ENCODE results near the gene DHRS1.

DNA sequence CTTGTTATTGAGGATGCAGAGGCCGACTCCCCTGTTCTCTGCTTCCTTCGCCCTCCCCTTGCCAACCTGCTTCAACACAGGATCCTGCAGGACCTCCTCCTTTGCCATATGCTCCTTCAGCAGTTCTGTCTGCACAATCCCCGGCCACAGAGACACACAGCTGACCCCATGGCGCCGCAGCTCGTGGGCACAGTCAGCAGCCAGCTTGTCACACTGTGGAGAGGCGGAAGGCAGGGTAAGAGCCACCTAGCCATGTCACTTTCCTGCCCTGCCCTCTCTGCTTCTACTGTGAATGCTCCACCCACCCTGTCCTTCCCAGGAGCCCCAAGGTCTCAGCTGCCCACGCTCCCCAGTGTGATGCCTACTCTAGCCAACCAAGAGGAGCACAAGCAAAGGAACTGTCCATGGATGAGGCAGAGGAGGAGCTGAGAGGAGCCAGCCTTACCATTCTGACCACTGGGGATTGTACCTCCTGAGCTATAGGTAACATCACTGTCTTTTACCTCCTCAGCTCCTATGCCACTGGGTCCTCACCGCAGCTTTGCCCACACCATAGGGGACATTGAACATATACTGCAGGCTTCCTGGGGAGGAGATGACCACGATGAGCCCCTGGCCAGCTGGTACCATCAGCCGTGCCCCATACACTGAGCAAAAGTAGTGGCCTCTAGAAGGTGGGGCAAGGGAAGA is 7.3 kb downstream of the DHRS1 start:
- TF ChIP-seq, protein P1, sequence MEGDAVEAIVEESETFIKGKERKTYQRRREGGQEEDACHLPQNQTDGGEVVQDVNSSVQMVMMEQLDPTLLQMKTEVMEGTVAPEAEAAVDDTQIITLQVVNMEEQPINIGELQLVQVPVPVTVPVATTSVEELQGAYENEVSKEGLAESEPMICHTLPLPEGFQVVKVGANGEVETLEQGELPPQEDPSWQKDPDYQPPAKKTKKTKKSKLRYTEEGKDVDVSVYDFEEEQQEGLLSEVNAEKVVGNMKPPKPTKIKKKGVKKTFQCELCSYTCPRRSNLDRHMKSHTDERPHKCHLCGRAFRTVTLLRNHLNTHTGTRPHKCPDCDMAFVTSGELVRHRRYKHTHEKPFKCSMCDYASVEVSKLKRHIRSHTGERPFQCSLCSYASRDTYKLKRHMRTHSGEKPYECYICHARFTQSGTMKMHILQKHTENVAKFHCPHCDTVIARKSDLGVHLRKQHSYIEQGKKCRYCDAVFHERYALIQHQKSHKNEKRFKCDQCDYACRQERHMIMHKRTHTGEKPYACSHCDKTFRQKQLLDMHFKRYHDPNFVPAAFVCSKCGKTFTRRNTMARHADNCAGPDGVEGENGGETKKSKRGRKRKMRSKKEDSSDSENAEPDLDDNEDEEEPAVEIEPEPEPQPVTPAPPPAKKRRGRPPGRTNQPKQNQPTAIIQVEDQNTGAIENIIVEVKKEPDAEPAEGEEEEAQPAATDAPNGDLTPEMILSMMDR (IDR thresholded peaks at IDR 0.05; ENCODE audit: low read depth, low read length), result no peak
- no peak for TF ChIP-seq EZH2phosphoT487 (IDR thresholded peaks at IDR 0.05; ENCODE audit: low read depth)

Data from OCI-LY3 (cell line).